A673 (cell line): ENCODE measurements around the gene TRAF7. TPM values are rescaled to one million over a fixed set of nuclear protein-coding genes. Genes with fewer than 3 reads are reported as not detected.
A peak's percentile ranks its signal among the peaks of the same experiment; 100 is the strongest.
"Not testable (repeated sequence)": the region's sequence is repeated elsewhere in the genome, so short reads cannot be mapped to it uniquely, and the experiment has no call there.

Source experiments
- BruUV-seq: library from RNA; stranded (reverse); fragments of 400-500 nt; replicated peaks from 2 replicates; lab custom pipeline; 2021; lab: Mats Ljungman, UMichigan
- CTCF ChIA-PET: fragments of 300-600 bp; sonication (Branson Sonifier 250); formaldehyde crosslinking; loops from one replicate; lab custom pipeline; 2022; ENCODE audit warnings: antibody characterized with exemption; lab: Charles Lee
- POLR2A ChIA-PET: fragments of 300-600 bp; sonication (Branson Sonifier 250); formaldehyde crosslinking; loops from one replicate; lab custom pipeline; 2022; ENCODE audit warnings: antibody characterized with exemption; ENCODE audit not compliant: low non-redundant PET; lab: Charles Lee
- DNase-seq: peaks from one replicate; pipeline ENCODE4 v3.0.0-alpha.2; 2015; ENCODE audit warnings: low spot score
- H3K27ac ChIP-seq: fragments of 200-600 bp; sonication (generic); 2 replicates; pipeline ENCODE4 v1.5.1; 2016; ENCODE audit warnings: mixed run types, low read depth, mild to moderate bottlenecking, mixed read lengths, antibody characterized with exemption, low read length; ENCODE audit not compliant: poor library complexity, severe bottlenecking
- H3K27me3 ChIP-seq: fragments of 200-600 bp; sonication (generic); replicated peaks from 2 replicates; pipeline ENCODE4 v1.6.1; 2017; ENCODE audit warnings: mixed run types, low read depth, mild to moderate bottlenecking, mixed read lengths, antibody characterized with exemption, low read length; ENCODE audit not compliant: insufficient read depth, poor library complexity
- H3K36me3 ChIP-seq: fragments of 200-600 bp; sonication (generic); 2 replicates; pipeline ENCODE4 v1.6.1; 2016; ENCODE audit warnings: mixed run types, mild to moderate bottlenecking, mixed read lengths, antibody characterized with exemption, low read length; ENCODE audit not compliant: insufficient read depth, poor library complexity, severe bottlenecking
- H3K4me1 ChIP-seq: fragments of 200-600 bp; sonication (generic); 2 replicates; pipeline ENCODE4 v1.6.1; 2017; ENCODE audit warnings: mixed run types, mild to moderate bottlenecking, mixed read lengths, antibody characterized with exemption, low read length; ENCODE audit not compliant: insufficient read depth, poor library complexity, severe bottlenecking
- H3K4me3 ChIP-seq: fragments of 200-600 bp; sonication (generic); 2 replicates; pipeline ENCODE4 v1.5.1; 2016; ENCODE audit warnings: low read depth, mixed run types, mild to moderate bottlenecking, mixed read lengths, low read length; ENCODE audit not compliant: poor library complexity, severe bottlenecking
- H3K9me3 ChIP-seq: fragments of 200-600 bp; sonication (generic); 2 replicates; pipeline ENCODE4 v1.6.1; 2016; ENCODE audit warnings: mixed run types, low read depth, mild to moderate bottlenecking, mixed read lengths, antibody characterized with exemption, low read length; ENCODE audit not compliant: poor library complexity, severe bottlenecking
- EZH2 ChIP-seq: fragments of 200-600 bp; sonication (generic); IDR thresholded peaks from 2 replicates; pipeline ENCODE4 v1.6.1; 2017; ENCODE audit warnings: borderline replicate concordance, low read depth, mild to moderate bottlenecking, mixed read lengths, antibody characterized with exemption, low read length; ENCODE audit not compliant: poor library complexity, severe bottlenecking
- intact Hi-C: fragments of 100-400 bp; cut with micrococcal nuclease; formaldehyde crosslinking; loops from one replicate; pipeline ENCODE4 v1.10.0; 2022; ENCODE audit not compliant: unreplicated experiment
- total RNA-seq: library from RNA; stranded (reverse); gene quantifications from 2 replicates; pipeline ENCODE4 v1.2.3, GENCODE V29; 2021
- TF ChIP-seq, protein P1 (sequence below): fragments of 300-800, 200-600 bp; sonication (generic); conservative IDR thresholded peaks from 2 replicates; pipeline ENCODE4 v1.5.1; 2017; ENCODE audit warnings: low read depth, mild to moderate bottlenecking, antibody characterized with exemption, low read length, moderate library complexity, mixed read lengths

Gene TRAF7
- total RNA-seq, 1 experiment from 2014 or later = 96.7 TPM

DNA sequence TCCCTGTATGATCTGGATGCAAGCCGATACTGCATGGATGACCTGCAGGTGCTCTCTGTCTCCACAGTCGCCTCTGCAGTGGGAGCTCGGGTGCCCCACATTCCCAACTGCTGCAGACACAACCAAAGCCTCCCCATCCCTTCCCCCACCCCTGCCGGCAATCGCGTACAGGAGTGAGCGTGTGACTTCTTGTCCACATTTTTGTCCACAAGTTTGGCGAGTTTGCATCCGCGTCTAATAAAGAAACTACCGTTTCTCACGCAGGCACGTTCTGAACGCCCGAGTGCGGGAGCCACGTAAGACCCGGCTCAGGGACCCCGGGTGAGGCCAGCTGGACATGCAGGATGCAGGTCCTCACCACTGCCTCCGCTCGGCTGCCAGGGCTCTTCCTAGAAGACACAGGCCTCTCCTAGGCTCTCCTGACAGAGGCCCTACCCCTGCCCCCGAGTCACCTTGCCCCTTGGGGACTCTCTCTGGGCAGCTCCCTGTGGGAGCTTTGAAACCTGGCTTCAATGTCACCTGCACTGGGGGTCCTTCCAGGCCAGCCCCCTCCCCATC is 25.6 kb upstream of the TRAF7 start:
- H3K27me3 ChIP-seq, intact Hi-C loops, CTCF ChIA-PET, DNase-seq, H3K27ac ChIP-seq, BruUV-seq, H3K9me3 ChIP-seq, H3K4me3 ChIP-seq, POLR2A ChIA-PET, H3K36me3 ChIP-seq: not testable (repeated sequence)
- H3K4me1 ChIP-seq = peaks cover 22% of the 10 kb centered on the region

DNA sequence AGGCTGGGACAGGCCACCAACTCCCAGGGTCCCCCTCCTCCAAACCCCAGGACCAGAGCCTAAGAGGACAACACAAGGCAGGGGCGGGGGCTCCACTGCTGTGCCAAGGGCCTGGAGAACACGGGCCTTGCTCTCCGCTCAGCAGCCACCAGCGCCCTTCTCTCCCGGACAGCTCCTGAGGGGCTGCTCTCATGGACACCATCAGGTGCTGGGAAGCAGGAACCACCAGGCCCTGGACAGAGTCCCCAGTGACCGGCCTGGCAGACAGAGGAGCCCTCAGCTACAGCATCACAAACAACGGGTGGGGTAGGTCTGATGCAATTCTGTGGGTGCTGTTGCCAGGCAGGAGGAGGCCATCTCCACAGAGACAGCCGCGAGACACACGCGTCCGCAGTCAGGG is 21.8 kb upstream of the TRAF7 start:
- H3K4me3 ChIP-seq, BruUV-seq, POLR2A ChIA-PET, H3K27ac ChIP-seq, CTCF ChIA-PET, H3K36me3 ChIP-seq, H3K9me3 ChIP-seq, H3K4me1 ChIP-seq, DNase-seq, H3K27me3 ChIP-seq, intact Hi-C loops: not testable (repeated sequence)

- POLR2A ChIA-PET, intact Hi-C loops, DNase-seq, H3K9me3 ChIP-seq, H3K27me3 ChIP-seq, H3K27ac ChIP-seq, H3K36me3 ChIP-seq, BruUV-seq, H3K4me1 ChIP-seq, CTCF ChIA-PET: not testable (repeated sequence)
- H3K4me3 ChIP-seq = peak overlapping the region; percentile 51
Observed at GRCh38 chr16:2135071-2135470, 20.5 kb upstream of the TRAF7 start.

DNA sequence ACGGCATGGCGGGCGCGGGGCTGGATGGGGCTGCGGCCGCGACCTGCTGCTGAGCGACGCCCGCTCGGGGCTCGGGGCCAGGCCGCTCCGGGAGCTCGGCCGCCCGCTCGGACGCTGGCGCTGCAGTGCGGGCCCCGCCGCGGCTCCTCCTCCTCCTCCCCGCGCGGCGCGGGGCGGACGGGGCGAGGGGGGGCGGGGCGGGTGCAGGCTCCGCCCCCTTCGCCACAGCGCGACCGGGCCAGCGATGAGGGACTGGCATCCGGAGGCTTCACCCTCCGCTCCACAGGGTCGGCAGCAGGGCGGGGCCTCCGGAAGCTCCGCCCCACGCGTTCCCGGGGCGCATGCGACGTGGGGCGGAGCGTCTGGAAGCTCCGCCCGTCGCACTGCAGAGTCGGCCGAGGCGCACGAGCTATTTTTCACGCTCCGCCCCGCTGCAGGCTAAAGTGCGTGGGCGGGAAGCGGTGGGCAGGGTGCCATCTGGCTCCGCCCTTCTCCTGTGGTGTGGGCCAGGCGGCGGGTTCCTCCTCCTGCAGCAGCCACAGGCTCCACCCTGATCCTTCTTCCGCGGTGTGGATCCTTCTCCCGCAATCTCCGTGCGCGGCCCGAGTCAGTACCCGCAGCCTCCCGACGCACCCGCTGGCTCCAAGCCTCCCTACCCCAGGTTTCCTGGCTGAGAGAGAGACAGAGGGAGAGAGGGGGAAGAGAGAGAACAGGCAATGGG is 19.7 kb upstream of the TRAF7 start, which contains the start of gene PKD1:
TSS of gene PKD1 (minus strand) at position 129 of the 721 bp plus-strand sequence. CDS start 209 bp downstream, outside the sequence.
- peak within 1 kb of the TSS; percentile 23 for H3K27ac ChIP-seq
- H3K4me1 ChIP-seq, BruUV-seq: not testable (repeated sequence)

GRCh38 chr16:2142942-2143877 is 12.4 kb upstream of the TRAF7 start:
- DNase-seq = no peak

More for the DNA sequence above, 19.7 kb upstream of the TRAF7 start, which contains the start of gene PKD1:
- DNase-seq = peak; percentile 91
- H3K9me3 ChIP-seq, H3K27me3 ChIP-seq, CTCF ChIA-PET, POLR2A ChIA-PET, intact Hi-C loops, H3K36me3 ChIP-seq: not testable (repeated sequence)
- peak within 1 kb of the TSS; percentile 51 for H3K4me3 ChIP-seq

More at GRCh38 chr16:2142942-2143877, 12.4 kb upstream of the TRAF7 start:
- Histone ChIP-seq H3K36me3 (no peaks in the 10 kb centered on the region), H3K27me3 (no peaks in the 10 kb centered on the region), H3K27ac (no peak overlapping the region), H3K4me3 (no peak overlapping the region), H3K4me1 (peaks cover 5% of the 10 kb centered on the region), H3K9me3 (no peaks in the 10 kb centered on the region)
- TF ChIP-seq, protein P1, sequence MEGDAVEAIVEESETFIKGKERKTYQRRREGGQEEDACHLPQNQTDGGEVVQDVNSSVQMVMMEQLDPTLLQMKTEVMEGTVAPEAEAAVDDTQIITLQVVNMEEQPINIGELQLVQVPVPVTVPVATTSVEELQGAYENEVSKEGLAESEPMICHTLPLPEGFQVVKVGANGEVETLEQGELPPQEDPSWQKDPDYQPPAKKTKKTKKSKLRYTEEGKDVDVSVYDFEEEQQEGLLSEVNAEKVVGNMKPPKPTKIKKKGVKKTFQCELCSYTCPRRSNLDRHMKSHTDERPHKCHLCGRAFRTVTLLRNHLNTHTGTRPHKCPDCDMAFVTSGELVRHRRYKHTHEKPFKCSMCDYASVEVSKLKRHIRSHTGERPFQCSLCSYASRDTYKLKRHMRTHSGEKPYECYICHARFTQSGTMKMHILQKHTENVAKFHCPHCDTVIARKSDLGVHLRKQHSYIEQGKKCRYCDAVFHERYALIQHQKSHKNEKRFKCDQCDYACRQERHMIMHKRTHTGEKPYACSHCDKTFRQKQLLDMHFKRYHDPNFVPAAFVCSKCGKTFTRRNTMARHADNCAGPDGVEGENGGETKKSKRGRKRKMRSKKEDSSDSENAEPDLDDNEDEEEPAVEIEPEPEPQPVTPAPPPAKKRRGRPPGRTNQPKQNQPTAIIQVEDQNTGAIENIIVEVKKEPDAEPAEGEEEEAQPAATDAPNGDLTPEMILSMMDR = no peak
- no peak for TF ChIP-seq EZH2
- POLR2A ChIA-PET = interaction anchor here (0.7 kb wide), 1 partner anchor 11 kb away, joined by 6 read pairs; no protein-coding TSS in a partner anchor
- CTCF ChIA-PET = no interaction called here
- no TSS peak for BruUV-seq
- intact Hi-C loops = no loop called here
